ENCODE measurements around the gene ADAM19.

ADAM19 gene

DNA sequence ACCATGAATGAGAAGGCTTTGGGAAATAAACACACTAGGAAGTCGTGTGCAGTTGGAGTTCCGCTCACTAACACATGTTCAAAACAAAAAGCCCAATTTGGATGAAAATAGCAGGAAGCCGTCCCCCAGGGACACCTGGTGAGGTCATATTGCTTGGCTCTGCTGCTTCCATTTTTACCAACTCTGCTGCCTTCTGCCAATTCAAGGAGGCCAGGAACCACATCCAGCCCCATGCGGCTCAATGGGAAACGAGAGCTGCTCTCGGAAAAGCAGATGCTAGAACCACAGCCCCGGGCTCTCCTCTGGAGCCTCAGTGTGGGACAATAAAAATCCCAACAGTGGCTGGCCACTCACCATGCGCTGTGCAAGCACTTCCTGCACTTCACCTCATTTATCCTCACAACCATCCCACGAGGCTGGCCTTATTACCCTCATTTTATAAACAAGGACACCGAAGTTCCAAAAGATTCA is 13.4 kb downstream of the ADAM19 start:
- DNase-seq, result no peak

DNA sequence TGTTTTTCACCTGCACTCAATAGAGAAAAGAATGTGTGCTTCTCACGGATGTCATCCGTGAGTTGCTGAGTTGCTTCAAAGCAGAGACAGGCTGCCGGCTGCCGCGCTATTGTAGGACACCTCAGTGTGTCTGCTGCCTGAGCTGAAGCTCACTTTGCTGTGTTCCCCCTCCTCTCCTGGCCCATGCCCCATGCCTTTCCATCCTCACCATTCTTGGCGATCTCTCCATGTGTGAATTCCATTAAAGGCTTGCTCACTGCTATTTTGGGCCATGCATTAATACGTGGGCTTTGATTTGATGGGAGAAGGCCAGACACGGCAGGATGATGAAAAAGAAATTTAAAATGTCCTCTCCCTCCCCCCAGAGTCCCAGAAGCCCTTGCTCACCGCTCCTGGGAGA is 14.5 kb downstream of the ADAM19 start:
- DNase-seq, result no peak

DNA sequence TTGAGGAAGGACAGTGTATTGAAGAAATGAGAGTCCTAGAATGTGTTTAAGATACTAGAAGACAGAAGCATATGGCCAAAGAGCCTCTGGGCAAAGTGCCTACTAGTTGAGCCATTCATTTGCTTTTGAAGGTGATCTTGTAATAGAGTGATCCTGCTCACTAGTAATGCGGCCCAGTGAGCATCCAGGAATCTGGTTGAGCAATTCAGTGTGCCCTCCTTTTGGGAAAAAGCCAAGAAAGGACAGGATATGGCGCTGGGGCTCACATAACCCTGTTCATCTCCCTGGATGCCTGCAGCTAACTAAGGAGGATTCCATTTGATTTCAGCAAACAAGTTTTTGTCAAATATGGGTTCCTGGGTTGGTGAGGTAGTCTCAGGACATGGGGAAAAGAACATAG is 16.3 kb downstream of the ADAM19 start:
- no peak for DNase-seq

DNA sequence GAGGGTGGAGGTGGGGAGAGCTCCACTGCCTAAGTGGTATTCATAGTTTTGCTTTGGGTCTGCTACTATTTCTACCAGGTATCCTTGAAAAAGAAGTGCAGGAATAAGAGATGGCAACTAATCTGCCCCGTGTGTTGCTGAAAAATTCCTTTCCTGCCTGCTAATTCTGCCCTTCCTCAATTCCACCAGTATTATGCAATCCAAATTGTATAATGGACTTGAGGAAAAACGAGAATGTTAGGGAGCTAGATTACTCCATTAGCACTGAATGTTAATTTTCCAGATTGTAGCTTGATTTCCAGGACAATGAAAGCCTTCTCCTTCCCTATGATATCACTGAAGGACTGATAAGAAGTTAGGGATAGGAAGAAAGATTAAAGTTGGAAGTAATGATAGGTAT is 16.9 kb downstream of the ADAM19 start:
- DNase-seq, result no peak

- no peak for DNase-seq
Measured at GRCh38 chr5:157558041-157558595, 17.5 kb downstream of the ADAM19 start.

DNA sequence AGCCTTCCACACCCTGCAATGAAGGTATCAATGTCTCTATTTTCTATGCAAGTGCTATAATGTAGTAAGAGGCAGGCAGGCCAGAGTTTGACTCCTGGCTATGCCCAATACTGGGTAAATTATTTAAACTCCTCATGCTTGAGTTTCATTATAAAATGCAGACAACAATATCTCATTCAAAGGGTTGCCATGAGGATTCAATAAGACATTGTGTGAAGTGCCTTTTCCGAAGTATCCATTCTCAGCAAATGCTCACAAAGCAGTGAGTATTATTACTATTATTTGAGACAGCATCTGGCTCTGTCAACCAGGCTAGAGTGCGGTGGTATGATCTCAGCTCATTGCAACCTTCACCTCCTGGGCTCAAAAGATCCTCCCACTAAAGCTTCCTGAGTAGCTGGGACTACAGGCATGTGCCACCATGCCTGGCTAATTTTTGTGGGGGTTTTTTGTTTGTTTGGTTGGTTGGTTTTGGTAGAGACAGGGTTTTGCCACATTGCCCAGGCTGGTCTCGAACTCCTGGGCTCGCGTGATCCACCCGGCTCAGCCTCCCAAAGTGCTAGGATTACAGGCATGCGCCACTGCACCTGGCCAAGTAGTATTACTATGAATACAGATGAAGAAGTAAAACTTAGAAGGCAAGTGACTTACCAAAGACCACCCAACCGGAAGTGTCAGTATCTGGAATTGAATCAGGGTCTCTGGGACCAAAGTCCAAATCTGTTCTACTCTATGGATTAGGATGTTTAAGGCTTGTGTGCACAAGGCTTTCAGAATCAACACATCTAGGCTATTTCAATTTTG is 18.8 kb downstream of the ADAM19 start:
- DNase-seq, result no peak

GRCh38 chr5:157555037-157555640 is 20.4 kb downstream of the ADAM19 start:
- no peak for DNase-seq

DNA sequence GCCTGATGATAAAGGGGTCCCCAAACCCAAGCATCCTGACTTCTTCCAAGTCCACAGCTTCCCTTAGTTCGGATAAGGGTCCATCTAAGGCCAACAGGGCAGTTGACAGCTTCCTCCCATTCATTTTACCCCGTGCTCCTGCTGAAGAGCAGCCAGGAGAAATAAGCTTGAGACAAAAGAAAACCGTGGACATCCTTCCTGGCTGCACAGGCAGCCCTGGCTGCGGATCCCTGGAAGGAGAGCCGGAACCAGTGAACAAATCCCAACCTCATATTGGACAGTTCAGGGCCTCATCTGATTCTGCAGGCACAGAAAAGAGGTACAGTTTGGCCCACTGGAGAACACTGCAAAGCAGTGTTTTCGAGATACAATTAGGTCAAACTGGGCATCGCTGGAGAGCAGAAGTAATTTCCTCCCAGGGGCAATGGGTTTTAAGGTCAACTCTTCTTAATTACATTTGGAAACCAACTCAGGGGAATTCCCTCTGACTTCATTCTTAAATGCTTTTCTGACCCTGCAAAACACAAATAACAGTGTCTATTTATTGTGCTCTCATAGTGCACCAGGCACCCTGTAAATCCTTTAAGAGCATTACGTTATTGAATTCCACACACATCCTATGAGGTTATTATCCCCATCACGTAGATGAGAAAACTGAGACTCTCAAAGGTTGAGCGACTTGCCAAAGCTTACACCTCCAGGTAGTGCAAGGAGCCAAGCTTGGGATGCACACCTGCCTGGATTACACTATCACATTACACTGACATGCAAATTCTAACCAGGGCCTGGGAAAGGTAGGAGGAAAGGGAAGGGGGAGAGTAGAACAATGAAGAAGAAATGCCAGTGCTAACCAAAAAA is 21.2 kb downstream of the ADAM19 start:
- no peak for DNase-seq

DNA sequence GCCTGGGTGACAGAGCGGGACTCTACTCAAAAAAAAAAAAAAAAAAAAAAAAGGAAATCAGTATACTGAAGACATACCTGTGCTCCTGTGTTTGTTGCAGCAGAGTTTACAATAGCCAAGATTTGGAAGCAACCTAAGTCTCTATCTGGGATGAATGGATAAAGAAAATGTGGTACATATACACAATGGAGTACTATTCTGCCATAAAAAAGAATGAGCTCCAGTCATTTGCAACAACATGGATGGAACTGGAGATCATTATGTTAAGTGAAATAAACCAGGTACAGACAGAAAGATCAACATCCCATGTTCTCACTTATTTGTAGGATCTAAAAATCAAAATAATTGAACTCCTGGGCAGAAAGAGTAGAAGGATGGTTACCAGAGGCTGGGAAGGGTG is 22.9 kb downstream of the ADAM19 start:
- DNase-seq, result no peak

GRCh38 chr5:157550663-157551062 is 24.9 kb downstream of the ADAM19 start:
- DNase-seq, result no peak

DNA sequence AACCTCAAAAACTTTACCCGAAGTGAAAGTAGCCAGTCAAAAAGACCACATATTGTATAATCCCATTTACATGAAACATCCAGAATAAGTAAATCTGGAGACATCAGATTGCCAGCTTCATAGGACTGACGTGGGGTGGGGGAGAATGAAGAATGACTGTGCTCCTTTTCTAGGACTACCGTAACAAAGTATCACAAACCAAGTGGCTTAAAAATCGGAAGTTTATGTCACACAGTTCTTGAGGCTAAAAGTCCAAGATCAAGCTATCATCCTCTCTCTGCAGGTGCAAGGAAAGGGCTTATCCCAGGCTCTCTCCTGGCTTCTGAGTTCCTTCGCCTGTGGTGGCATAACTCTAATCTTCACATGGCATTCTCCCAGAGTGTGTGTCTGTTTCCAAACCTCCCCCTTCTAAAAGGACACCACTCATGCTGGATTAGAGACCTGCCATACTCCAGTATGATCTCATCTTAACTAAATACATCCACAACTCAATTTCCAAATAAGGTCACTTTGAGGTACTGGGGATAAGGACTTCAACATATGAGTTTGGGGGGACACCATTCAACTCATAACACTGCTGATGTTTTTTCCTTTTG is 25.5 kb downstream of the ADAM19 start:
- DNase-seq, result no peak

DNA sequence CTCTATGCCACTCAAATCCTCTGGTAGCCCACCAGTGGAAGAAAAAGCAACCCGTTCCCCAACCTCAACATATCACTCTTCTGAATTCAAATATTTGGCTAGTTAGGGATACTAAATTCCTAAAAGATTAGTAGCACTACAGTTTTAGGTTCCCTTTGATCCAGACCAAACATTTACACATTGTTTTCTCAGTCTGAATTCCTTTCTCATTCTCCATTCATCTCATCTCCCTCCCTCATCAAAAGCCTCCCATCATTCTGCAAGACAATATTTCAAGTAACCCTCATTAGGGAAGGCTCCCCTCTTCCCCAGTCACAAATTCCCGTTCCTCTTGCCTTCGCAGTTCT is 26.3 kb downstream of the ADAM19 start:
- no peak for DNase-seq

DNA sequence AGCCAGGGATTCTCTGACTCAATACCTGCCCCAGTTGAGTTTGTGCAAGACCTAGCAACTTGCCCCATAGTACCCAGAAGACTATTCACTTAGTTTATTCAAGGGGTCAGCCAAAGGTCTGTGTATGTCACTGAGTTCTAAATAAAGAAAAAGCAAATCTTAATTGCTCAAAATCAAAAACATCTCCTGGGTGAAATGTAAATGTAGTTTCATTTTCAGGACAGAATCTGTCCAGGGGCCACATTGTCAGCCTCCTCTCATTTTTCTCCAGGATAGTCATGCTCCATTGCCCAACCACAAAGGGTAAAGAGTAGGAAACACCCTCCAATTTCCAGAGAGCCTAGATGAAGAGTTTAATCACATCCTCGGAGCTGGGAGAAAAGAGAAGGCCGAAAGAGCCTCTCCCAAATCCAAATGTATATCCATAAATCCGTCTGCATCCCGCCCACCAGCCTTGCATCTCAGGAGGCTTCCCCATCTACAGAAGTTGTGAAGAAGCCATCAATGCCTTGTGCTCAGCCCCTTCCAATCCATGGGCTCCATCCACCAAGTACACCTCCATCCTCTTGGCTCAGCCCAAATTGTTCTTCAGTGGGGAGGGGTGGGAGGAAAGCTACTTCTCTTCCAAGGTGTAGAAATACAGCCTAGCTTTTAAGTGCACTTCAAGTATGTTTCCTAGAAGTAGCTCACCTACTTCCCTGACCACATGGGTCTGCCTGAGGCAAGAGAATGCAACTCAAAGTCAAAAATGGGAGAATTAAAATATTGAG is 26.9 kb downstream of the ADAM19 start:
- DNase-seq, result no peak

- no peak for DNase-seq
Measured at GRCh38 chr5:157547941-157548512, 27.5 kb downstream of the ADAM19 start.

DNA sequence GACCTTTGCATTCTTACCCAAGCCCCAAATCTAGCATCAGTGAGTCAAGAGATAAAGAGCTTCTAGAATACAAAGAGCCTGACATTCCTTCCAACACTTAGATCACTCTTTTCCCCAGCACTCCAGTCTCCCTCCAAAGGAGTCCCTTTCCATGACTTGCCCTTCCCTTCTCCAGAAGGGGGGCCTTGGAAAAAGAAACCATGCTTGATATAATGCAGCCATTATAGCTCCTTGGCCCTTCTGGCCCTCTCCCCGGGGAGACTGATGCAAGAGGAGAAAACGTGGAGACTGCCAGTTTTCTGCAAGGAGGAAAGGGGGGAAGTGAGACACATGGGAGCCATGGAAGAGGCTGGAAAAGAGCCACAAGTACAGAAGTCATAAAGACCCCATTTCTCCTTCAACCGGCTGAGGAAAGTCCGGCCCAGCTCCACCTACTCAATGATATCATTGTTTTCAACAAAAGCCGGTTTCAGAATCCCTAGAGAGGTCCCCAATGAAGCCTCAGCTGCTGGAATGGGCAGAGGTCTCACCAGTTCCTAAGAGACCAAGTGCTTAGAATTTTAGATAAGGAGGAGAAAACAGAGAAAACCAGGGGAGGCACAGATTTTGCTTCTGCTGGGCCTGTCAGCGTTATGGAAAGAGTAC is 29.0 kb downstream of the ADAM19 start:
- no peak for DNase-seq

- DNase-seq, result no peak
Measured at GRCh38 chr5:157545610-157546310, 29.8 kb downstream of the ADAM19 start.

- no peak for DNase-seq
Measured at GRCh38 chr5:157544623-157544989, 31.0 kb downstream of the ADAM19 start.

DNA sequence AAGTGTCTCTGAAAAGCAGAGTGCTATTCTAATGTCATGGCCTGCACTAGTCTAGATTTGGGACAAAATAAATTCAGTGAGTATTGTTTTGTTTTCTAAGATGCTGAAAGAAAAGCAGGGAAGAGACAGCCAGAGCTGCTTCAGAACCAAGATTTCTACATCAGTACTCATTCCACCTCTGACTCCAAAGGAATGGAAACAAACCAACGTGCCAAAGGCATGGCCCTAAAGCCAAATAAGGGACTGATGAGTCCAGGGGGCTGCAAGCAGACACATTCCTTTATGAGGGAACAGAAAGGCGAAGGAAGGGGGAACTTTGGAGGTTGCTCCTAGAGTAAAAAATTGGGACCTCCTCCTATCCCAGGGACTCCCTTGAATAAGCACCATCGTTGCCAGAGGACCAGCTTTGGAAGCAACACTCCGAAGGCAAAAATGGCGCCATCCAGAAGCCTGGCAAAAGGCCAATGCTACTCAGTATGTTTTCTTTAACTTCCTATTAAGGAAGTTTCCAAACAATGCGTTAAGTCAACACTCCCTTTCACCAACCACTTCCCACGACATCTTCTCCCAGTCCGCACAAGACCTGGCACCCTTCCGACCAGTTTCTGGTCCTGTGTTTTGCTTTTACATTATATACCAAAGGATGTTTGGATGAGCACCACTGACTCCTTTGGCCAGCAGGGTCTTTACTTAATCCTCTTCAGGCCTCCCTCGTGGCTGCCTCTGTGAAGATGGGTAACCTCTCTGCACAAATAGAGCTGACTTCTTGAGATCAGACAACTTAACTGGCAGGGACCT is 31.6 kb downstream of the ADAM19 start:
- no peak for DNase-seq

- DNase-seq, result no peak
Measured at GRCh38 chr5:157542282-157543000, 33.1 kb downstream of the ADAM19 start.

Measured in AML-193 (cell line).